ENCODE results near the gene VEGFA.

The VEGFA gene

GRCh38 chr6:43819958-43820357 lies 49.9 kb downstream of the VEGFA start:
- no peak for DNase-seq (ENCODE audit: extremely low read depth in 1 of 2, low read depth in 1 of 2)

GRCh38 chr6:43820486-43820885 lies 50.5 kb downstream of the VEGFA start:
- DNase-seq (ENCODE audit: extremely low read depth in 1 of 2, low read depth in 1 of 2), result no peak

- DNase-seq (ENCODE audit: extremely low read depth in 1 of 2, low read depth in 1 of 2), result no peak
Observed at GRCh38 chr6:43821101-43821886, 51.3 kb downstream of the VEGFA start.

GRCh38 chr6:43823390-43823789 lies 53.4 kb downstream of the VEGFA start:
- DNase-seq (ENCODE audit: extremely low read depth in 1 of 2, low read depth in 1 of 2), result no peak

- no peak for DNase-seq (ENCODE audit: extremely low read depth in 1 of 2, low read depth in 1 of 2)
Observed at GRCh38 chr6:43823879-43824702, 54.1 kb downstream of the VEGFA start.

- DNase-seq (ENCODE audit: extremely low read depth in 1 of 2, low read depth in 1 of 2), result no peak
Observed at GRCh38 chr6:43824703-43825064, 54.7 kb downstream of the VEGFA start.

GRCh38 chr6:43825187-43826115 lies 55.4 kb downstream of the VEGFA start:
- no peak for DNase-seq (ENCODE audit: extremely low read depth in 1 of 2, low read depth in 1 of 2)

- DNase-seq (ENCODE audit: extremely low read depth in 1 of 2, low read depth in 1 of 2), result no peak
Observed at GRCh38 chr6:43826730-43827129, 56.7 kb downstream of the VEGFA start.

GRCh38 chr6:43827898-43828297 lies 57.9 kb downstream of the VEGFA start:
- no peak for DNase-seq (ENCODE audit: extremely low read depth in 1 of 2, low read depth in 1 of 2)

GRCh38 chr6:43828711-43829110 lies 58.7 kb downstream of the VEGFA start:
- DNase-seq (ENCODE audit: extremely low read depth in 1 of 2, low read depth in 1 of 2), result no peak

- no peak for DNase-seq (ENCODE audit: extremely low read depth in 1 of 2, low read depth in 1 of 2)
Observed at GRCh38 chr6:43829470-43829869, 59.5 kb downstream of the VEGFA start.

- no peak for DNase-seq (ENCODE audit: extremely low read depth in 1 of 2, low read depth in 1 of 2)
Observed at GRCh38 chr6:43830775-43831174, 60.8 kb downstream of the VEGFA start.

- DNase-seq (ENCODE audit: extremely low read depth in 1 of 2, low read depth in 1 of 2), result no peak
Observed at GRCh38 chr6:43831191-43831590, 61.2 kb downstream of the VEGFA start.

- DNase-seq (ENCODE audit: extremely low read depth in 1 of 2, low read depth in 1 of 2), result no peak
Observed at GRCh38 chr6:43833223-43833995, 63.4 kb downstream of the VEGFA start.

- no peak for DNase-seq (ENCODE audit: extremely low read depth in 1 of 2, low read depth in 1 of 2)
Observed at GRCh38 chr6:43833996-43834390, 64.0 kb downstream of the VEGFA start.

GRCh38 chr6:43834528-43835155 lies 64.6 kb downstream of the VEGFA start:
- no peak for DNase-seq (ENCODE audit: extremely low read depth in 1 of 2, low read depth in 1 of 2)

- no peak for DNase-seq (ENCODE audit: extremely low read depth in 1 of 2, low read depth in 1 of 2)
Observed at GRCh38 chr6:43835872-43836419, 65.9 kb downstream of the VEGFA start.
